ENCODE results near the gene CLDN5.

The CLDN5 gene

DNA sequence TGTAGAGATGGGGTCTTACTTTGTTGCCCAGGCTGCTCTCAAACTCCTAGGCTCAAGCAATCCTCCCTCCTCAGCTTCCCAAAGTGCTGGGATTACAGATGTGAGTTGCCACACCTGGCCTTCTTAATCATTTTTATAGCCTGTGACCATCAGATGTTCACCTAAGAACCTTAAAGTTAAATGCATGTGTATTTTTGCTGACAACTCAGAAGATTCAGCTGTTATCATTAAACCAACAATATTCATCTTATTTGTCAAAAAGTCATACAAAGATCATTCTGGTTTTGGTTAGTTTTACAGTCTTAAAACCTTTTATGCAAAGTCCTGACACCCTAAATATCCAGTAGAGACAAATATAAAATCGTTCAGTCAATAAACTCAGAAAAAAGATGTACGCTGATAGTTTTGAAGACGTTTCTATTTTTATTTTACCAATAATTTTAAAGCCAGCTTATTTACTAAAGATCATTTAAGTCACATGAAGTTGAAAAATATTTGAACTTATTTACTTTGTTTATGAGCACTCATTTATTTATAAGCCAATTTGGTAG is 22.2 kb downstream of the CLDN5 start:
- no peak for DNase-seq

GRCh38 chr22:19499880-19500242 is 24.3 kb downstream of the CLDN5 start:
- no peak for DNase-seq

DNA sequence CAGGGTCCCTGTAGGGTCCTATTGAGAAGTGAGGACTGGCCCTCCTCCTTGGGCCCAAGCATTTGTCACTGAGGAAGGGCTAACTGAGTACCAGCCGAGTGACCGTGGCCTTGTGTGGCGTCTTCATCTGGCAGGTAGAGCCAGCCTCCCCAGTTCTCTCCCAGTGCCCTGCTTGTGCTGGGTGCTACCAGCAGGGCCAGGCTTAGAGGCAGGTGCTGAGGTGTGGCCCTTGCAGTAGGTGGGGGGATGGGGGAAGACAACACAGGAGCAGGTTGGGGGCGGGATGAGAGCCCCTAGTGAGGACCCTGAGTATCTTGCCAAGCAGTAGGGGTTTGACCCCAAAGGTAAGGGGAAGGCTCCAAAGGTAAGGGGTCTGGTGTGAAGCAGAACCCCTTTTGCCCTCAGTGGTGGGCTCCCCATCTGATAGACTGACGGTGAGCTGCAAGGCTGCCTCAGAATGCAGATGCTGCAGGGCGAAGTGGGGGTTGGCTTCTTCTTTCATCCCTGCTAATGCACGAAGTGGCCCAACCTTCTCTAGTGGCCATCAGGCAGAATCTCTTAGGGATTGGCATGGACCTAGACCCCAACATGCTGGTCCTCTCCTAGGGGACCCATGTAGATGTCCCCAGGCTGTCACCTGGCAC is 24.9 kb downstream of the CLDN5 start:
- no peak for DNase-seq

DNA sequence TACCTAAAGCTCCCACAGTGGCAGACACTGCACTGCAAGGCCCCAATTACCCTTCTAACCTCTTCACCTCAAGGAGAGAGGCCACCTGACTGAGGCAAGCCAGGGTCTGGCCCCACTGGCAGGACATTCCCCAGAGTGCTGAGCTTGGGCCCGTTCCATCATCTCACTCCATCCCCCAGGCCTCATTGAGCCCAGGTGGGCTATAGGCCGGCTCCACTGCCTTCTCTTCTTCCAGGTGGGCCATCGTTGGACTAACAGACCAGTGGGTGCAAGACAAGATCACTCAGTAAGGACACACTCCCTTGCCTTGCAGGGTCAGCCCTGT is 25.4 kb downstream of the CLDN5 start:
- no peak for DNase-seq

- DNase-seq: no peak
Observed at GRCh38 chr22:19498154-19498865, 25.9 kb downstream of the CLDN5 start.

DNA sequence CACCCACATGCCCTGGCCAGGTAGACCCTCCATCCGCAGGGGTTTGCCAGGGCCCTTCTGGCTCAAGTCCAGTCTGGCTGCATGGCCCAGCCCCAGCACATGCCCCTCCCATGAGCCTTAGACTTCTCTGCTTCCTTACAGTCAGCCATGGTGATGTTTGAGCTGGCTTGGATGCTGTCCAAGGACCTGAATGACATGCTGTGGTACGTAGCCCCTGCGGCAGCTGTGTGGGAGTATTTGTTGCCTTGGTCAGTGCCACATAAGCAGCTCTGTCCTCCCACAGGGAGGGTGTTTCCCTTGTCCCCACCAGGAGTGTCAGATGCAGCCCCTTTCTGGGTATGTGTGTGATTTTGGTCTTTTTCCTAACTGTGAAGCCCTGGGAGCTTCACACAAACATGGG is 27.0 kb downstream of the CLDN5 start:
- no peak for DNase-seq

DNA sequence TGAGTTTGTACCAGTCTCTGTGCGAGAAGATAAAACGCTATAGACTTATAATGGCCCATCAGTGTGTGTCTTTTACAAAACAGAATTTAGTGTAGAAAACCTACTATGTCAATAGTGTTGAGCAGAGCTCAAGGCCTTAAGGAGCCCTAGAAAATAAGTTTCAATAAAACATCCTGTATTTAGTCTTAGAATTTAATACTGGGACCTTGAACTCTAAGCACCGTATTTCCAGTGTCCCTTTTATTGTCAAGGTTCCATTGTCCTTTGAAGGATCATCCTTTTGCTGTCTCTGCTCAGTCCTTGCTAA is 27.9 kb downstream of the CLDN5 start:
- DNase-seq: no peak

- DNase-seq: no peak
Observed at GRCh38 chr22:19495562-19496323, 28.5 kb downstream of the CLDN5 start.

DNA sequence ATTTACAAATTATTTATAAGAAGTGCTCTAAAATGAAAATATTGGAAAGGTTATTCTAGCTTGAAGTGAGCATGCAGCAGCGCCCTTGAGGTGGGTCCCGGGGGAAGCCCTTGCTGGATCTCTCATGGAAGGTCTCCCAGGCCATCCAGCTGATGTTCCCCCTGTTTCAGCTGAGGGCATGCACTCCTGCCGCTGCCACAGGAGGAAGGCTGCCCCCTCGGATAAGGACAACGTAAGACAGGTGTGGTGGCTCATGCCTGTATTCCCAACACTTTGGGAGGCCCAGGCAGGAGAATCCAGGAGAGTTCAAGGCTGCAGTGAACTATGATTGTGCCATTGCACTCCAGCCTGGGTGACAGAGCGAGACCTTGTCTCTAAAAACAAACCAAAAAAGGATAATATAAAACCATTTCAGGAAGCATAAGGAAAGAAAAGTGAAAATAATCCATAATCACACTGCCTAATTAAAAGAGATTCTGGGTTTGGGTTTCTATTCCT is 29.5 kb downstream of the CLDN5 start:
- no peak for DNase-seq

DNA sequence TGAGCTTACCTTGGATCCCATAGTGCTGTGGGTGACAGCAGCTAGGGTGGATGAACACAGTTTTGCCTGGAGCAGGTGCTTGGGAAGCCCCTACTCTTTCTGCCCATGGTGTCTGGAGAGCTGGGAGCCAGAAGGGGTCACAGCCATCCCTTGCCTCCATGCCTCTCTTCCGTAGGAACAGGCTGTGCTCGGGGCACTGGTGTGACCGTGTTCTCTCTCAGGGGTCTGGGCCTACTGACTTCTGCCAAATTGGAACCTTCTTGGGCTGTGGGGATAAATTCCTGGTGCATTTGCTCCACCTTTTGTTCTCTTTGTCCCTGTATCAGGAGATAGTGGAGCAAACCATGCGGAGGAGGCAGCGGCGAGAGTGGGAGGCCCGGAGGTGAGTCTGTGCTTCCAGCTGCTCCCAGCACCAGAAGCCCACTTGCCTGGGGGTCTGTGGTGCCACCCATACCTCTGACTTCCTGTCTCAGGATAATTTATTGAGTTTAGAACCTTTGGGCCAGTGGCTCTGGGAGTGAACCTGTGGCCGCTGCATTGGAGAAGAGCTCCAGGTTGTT is 30.1 kb downstream of the CLDN5 start:
- no peak for DNase-seq

GRCh38 chr22:19492504-19493174 is 31.6 kb downstream of the CLDN5 start:
- no peak for DNase-seq

DNA sequence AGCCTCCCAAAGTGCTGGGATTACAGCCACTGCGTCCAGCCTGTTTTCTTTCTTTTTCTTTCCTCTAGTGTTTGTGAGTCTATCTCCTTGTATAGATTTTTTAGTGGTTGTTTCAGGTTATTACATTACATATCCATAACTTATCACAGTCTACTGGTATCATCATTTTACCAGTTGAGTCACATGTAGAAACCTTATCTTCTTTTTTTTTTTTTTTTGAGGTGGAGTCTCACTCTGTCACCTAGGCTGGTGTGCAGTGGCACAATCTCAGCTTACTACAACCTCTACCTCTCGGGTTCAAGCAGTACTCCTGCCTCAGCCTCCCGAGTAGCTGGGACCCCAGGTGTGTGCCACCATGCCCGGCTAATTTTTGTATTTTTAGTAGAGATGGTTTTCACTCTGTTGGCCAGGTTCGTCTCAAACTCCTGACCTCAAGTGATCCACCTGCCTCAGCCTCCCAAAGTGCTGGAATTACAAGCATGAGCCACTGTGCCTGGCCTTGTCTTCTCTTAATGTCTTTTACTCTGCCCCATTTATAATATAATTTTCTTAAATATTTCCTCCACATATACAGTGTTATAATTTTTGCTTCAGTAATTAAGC is 33.5 kb downstream of the CLDN5 start:
- DNase-seq: no peak

GRCh38 chr22:19488884-19489843 is 35.0 kb downstream of the CLDN5 start:
- DNase-seq: no peak

GRCh38 chr22:19488285-19488684 is 35.9 kb downstream of the CLDN5 start:
- no peak for DNase-seq

DNA sequence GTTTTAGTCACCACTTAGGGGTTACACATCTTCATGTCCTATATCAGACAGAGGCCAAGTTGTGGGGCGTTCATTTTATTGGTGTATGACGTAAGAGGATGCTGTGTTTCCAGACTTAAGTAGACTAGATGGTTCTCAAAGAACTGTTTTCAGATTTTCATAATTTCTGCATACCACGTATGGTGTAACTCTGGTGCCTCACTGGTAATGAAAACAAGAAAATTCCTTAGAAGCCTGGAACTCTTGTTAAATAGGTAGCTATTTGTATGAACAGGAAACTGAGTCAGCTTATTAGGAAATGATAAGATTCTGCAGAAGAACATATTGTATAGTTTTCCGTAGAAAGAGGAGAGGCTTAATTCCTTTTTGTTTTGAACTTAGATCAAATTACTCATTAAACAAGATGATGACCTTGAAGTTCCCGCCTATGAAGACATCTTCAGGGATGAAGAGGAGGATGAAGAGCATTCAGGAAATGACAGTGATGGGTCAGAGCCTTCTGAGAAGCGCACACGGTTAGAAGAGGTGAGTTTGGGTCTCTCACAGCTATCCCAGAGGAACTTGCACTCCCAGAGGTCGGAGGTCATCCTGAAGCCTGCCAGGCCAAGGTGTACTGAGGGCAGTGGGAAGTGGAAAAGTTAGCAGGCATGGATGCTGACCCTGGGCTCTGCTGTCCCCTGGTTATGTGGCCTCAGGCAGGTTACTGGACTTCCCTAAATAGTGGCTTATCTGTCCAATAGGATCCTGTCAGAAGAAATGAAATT is 40.5 kb downstream of the CLDN5 start:
- DNase-seq: no peak

DNA sequence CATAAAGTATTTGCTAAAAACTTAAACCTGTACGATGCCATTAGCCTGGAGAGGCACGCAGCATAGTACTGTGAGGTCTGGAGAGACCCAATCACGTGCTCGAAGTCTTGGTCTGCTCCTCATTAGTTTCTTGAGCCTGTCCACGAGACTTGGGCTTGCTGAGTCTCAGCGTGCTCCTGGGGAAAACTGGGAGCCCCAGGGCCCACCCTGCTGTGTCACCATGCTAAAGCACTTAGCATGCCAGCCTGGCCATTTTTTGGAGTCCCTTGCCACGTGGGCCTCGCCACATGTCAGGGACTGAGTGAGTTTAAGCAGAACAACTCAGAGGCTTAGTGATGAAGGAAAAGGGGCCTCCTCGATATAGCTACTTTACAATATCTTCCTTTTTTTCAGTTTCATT is 41.9 kb downstream of the CLDN5 start:
- DNase-seq: no peak

DNA sequence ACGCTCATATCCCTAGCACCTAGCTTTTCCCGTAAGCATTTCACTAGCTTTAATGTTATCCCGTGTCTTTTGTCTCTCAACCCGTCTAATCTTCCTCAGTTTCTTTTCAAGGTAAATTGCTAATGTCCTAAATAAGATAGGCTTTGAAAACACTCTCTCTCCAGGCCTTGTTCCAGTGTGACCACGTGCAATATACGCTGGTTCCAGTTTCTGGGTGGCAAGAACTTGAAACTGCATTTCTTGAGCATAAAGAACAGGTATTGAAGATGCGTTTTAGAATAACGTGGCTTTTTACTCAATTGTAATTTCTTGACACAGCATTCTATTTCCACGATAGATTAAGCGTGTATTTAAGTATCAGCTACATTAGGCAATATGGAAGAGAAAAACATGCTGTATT is 43.4 kb downstream of the CLDN5 start:
- no peak for DNase-seq

DNA sequence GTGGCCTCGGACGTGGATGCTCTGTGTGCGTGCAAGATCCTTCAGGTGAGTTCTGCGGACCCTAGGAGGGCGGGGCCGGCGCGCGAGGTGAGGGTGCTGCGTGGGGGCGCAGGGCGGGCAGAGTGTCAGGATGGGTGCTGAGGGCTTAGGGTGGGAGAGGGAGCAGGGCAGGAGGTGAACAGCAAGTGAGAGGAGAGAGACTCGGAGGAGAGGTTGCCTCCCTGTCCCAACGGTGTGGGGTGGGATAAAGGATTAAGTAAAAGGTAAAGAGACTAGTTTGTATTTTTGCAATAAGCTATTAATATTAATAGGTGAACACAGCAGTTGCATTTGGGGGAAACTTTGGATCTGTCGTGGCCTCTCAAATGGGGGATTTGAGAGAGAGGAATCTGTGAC is 44.0 kb downstream of the CLDN5 start:
- no peak for DNase-seq

DNA sequence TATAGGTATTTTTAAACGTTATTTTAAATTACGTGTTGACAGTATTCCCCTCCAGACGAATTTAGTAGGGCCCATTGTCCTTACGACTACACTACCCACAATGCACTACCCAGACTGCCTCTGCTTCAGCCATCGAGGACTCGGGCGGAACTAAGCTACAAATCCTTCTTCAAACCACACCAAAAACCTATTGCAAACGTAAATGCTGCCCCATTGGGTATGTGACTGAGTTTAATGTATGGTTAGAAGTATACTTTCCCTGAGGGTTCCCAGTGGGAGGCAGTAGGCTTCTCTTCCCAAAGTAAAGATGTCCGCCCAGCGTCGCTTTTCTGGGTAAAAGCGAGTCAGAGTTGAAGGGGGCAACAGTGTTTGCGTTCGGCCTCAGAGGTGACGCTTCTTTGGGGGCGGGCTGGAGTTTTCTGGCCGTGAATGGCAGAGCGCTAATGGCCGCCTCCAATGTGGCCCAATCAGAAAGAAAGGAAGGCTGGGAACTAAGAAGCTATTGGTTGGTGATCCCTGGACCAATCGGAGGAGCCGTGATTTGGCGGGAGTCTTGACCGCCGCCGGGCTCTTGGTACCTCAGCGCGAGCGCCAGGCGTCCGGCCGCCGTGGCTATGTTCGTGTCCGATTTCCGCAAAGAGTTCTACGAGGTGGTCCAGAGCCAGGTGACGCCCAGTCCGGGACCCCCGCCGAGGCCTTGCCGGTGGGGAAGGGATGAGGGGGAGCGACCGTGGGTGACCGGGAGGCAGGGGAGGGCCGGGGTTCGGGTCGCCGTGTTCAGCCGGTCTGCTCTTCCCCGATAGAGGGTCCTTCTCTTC is 44.6 kb downstream of the CLDN5 start, which contains the start of gene CDC45:
Gene CDC45 (plus strand): TSS at position 566 of the 818 bp plus-strand sequence. CDS start 49 bp downstream, at position 615.
- DNase-seq: peak; percentile 92 to 93
